Activated CD8-positive, alpha-beta memory T cell treated with anti-CD3 and anti-CD28 coated beads, Interleukin-2, amount 50 U/mL, for 1 hour (primary cell): ENCODE measurements around the gene EXOC2.
"Not testable (repeated sequence)": the region's sequence is repeated elsewhere in the genome, so short reads cannot be mapped to it uniquely, and the experiment has no call there.

Source experiments
- DNase-seq: peaks from one replicate; pipeline ENCODE4 v3.0.0-alpha.2; 2020; ENCODE audit errors: extremely low read depth

Gene EXOC2

DNA sequence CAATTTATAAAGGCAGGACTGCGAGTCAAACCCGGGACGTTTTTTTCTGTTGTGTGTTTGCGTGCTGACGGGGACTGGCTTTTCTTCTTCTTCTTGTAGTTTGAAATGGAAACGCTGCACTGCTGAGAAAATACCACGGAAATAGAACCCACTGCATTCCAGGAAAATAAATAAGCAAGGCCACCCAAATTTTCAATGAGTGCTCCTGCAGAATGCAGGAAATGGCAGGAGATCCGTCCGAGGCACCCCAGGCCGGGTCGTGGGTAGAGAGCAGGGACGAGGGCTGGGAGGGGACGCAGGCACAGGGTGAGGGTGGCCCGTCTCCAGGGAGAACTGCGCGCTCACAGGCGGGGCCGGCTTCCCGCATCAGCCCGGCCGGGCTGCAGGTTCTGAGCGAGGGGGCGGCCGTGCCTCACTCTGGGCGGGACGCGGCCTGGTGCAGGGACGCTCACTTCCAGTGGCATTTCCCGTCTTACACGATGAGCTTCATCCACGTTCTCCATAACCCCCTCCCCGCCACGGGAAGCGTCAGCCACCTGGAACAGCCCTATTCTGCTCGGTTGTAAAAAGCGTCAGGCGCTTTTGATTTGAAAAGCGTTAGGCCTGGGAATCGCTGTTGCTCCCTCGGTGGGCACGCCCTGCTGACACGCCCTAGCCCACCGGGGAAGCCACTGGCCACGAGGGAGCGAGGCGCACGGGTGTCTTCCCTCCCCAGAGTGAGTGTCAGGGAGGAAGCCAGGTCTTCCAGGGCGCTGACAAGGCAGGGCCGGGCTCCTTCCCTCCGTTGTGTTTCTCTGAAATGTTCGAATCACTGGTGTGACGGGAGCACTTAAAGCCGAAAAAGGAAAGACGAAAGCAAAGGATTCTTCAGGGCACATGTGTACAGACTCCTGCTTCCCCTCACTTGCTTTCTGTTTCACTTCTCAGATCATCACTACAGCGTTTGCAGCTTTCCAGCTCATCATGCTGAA is 17.9 kb upstream of the EXOC2 start:
- no peak for DNase-seq

DNA sequence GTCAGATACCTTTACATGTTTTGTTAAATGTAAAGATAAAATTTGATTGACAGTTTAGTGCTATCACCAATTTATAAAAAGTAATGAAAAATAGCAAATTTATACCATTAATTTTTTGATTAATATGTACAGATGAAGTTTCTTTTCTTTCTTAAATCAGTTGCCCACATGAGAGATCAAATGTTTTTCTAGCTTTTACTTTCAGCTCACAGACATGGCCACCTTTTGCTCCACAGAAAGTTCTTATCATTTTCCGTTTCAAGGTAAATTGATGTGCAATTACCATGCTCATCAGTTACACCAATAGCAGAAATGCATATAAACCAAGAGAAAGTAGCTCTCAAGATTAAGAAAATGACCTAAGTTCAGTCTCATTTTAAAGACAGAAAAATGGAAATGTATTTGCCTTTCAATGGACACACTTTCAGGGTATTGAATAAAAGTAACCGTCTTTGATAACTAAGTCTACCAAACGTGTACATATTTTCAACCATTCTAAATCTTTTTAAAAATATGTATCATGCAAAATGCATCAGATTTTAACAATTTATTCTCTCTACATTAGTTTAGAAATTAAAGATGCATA is 16.6 kb upstream of the EXOC2 start:
- no peak for DNase-seq

DNA sequence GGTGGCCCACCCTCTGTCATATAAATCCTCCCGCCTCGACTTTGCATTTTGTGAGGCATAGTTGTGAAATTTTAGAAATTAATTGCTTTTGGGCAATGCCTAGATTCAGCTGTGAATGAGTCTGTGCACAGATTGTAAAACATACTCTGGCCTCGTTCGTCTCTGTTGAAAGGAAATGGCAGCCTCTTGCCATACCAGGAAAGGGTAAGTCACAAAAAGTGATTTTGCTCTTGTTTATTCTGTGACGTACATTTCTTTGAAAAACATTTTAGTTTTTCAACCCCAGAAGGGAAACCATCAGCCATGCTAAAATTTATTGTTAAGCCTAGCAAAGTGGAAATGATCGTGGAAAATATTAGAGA is 15.3 kb upstream of the EXOC2 start:
- DNase-seq, result no peak

DNA sequence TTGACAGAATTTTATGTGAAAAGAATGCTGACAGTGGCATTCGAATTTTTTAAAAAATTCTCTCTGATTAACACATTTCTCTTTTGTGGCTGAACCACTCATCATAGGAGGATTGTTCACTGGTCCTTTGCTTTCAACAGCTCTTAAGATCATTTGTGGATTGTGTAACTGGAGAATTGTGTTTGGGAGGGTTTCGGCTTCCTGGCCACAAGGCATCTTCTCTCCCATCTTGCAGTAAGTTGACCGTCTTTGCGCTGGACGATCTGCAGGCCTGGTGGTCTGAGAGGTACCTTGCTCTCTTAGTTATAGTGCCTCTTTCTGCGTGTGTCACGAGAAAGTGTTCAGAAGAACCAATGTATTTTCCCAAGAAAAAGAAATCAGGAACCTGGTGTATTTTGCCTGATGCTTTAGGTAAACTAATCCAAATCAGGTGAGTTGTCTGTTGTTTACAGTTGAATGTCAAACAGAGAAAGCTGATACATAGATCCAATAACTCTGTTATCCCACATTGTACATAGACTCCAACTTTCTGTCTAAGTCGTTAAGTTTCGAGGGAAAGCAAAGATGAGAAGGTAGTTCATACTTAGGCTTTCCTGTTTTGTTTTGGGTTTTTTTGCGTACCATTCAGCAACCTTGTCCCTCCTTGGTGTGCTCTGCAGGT is 14.8 kb upstream of the EXOC2 start:
- DNase-seq, result no peak

DNA sequence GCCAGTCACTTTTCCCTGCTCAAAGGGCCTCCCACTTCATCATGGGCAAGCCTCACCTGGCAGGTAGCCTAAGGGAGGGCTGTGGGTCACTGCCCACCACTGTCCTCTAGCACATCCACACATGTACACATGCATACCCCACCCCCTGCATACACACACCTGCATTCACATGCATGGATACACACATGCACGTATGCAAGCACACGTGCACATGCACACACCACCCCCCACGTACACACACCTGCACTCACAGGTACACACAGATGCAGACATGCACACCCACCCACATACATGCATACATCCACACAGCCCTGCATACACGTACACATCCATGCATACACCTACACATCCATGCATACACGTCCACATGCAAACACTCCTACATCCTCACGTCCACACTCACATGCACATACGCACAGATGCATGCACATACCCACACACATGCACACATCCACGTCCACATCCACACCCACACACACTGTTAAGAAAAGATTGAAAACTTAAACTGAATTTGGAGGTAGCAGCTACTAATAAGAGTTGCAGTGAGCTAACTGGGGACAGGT is 14.0 kb upstream of the EXOC2 start:
- DNase-seq, result no peak

DNA sequence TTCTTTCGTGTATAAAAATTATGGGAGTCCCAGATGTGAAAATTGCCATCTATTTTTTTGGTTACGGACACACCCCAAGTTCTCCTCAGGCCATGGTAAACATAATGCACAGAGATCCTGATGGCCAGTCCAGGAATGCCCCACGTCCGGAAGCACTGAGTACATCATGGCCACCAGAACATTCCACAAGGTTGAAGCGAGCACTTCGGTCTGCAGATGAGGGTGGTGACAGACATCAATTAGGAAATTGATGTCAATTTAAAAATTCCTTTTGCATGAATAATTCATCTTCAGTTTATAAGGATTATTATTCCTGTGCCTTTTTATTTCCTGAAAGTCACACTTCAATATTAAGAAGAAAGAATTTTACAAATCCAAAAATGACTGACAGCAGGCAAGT is 13.2 kb upstream of the EXOC2 start:
- DNase-seq, result no peak

DNA sequence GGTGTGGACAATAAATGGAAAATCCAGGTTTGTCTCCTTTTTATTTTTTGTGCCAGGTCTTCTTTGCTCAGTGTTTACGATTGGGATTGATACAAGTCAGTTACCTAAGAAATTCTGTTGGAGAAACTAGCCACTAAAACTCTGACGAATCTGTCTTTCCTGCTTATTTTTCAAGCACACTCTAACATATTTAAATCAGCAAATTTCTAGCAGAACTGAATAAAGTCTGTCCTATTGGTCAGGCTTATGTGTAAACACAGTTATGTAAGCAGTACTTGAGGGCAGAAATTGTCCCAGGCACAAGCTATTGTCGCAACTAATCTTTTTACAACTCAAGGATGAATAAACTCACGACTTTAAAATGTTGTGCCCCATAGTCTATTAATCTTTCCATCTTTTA is 12.1 kb upstream of the EXOC2 start:
- DNase-seq, result no peak

DNA sequence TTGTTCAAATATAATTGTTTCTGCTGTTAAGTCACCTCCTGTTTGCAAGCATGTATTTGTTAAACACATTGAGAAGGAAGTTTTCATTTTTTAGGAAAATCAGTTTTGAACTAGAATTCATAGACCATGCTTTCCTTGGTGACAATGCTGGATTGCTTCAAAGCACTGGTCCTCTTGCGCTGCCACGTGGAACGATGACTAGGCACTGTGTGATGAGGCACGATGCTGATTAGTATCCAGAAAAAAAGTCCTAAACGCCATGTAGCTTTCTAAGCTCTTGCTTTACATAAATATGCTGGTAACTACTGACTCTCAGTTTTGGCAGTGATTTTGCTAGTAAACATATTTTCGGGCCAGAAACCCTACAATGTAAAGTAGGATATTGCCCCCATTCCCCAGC is 11.1 kb upstream of the EXOC2 start:
- DNase-seq, result no peak

DNA sequence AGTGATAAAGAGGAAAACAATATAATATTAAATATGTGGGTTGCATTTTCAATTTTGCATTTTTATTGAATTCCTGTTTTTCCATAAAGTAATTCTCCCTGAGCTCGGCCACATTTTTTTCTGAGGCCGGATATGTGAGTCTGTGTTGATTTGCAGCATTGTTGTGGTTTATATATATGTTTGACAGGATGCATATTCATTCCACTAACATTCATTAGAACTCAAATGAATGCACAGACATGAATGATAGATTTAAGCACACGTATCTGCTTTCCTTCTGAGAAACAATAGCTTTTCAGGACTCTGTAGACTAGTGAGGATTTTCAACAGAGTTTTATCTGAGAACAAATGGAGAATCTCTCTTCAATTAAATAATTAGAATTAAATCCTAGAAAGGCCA is 10.6 kb upstream of the EXOC2 start:
- DNase-seq, result no peak

DNA sequence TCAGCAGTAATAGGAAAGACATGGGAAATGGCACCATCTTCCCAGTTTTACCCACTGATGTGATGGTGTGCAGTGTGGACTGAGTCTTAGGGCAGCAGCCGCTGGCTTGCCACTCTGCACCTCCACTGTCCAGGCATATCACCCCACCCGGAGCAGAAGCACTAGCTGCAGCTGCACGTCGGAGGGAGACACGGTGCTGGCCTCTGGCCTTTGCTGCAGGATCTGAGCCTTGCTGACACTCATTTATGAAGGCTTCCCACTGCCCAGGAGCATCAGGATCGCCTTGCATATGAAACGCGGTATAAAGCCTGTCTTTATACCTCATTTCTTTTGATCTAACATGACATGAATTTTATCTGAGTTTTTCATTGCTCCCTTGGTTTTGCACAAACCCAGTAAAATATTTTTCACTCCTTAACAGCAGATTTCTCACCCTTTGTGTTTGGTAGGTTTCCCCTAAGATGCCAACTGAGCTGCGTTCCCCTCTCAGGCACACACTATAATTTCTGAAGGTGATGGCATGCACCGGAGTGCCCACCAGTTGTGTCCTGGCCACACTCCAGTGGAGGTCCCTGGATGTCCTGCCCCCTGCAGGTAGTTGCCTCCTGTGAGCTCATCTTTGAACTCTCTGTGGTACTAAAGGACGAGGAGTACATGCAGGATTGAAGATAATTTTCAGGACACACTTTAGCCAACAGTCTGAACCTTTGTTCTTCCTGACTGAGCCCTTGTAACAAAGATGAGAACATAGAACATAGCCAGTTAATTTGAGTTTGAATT is 9.0 kb upstream of the EXOC2 start:
- DNase-seq, result no peak

DNA sequence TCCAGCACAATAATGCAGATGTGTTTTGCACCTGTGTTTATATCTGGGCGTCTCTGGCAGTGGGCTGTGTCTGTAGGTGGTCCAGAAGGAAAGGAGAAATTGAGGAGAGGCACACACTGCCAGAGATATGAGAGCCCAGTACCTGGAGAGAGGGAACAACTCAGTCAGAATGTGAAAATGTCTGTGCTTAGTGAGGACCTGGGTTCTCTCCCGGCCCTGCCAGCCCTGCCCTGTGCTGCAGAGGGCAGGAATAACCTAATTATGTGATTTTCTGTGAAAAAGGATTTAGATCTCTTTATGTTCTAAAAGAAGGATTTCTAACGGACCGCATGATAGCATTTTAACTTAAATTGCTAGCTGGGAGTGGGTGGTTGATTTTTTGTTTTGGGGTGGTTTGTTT is 8.3 kb upstream of the EXOC2 start:
- DNase-seq, result no peak

DNA sequence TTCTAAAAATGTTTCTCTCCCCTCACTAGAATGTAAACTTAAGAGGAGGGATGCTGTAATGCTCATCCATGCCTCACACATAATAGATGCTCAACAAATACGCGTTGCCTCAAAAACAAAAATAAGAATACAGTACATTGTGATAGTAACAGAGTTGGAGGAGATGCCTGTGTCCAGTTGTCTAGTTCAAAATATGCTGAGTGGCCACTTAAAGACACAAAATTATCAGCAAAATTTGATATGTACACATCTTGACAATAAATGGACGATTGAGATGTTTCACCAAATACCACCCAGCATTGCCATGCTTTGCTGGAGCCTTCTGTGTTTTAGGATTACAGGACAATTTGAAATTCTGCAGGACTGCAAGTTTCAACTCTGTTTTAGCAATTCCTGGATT is 7.6 kb upstream of the EXOC2 start:
- no peak for DNase-seq

DNA sequence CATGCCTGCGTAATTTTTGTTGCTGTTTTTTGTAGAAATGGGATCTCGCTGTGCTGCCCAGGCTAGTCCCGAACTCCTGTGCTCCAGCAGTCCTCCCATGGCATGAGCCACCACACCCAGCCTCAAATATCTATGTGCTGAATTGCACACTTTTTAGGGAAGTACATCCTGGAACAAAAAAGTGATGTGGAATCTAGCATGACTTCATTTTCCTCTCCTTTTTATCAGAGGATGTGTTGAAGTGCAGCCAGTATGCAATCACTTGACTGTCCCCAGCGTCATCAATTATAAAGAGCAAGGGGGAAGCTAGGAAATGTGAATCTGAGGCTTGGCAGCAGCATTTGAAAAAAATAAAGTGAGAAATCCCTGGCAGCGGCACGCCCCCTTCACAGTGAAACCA is 6.4 kb upstream of the EXOC2 start:
- DNase-seq, result no peak

DNA sequence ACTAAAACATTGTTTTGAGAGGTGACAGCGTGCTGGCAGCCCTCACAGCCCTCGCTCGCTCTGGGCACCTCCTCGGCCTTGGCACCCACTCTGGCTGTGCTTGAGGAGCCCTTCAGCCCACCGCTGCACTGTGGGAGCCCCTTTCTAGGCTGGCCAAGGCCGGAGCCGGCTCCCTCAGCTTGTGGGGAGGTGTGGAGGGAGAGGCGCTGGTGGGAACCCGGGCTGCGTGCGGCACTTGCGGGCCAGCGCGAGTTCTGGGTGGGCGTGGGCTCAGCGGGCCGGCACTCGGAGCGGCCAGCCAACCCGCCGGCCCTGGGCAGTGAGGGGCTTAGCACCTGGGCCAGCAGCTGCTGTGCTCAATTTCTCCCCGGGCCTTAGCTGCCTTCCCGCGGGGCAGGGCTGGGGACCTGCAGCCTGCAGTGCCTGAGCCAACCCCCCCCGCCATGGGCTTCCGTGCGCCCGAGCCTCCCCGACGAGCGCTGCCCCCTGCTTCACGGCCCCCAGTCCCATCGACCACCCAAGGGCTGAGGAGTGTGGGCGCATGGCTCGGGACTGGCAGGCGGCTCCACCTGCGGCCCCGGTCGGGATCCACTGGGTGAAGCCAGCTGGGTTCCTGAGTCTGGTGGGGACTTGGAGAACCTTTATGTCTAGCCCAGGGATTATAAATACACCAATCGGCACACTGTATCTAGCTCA is 1.6 kb upstream of the EXOC2 start:
- not testable (repeated sequence) for DNase-seq

DNA sequence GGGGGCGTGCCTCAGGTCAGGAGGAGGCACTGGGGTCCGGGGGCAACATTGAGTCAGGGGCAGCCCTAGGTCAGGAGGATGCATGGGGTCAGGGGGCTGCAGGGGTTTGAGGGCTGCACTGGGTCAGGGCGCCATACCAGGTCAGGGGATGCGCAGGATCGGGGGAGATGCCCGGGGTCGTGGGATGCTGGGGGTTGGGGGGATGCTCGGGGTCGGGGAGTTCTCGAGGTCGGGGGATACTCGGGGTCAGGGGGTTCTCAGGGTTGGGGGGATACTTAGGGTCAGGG is 727 bp upstream of the EXOC2 start:
- DNase-seq, result no peak

DNA sequence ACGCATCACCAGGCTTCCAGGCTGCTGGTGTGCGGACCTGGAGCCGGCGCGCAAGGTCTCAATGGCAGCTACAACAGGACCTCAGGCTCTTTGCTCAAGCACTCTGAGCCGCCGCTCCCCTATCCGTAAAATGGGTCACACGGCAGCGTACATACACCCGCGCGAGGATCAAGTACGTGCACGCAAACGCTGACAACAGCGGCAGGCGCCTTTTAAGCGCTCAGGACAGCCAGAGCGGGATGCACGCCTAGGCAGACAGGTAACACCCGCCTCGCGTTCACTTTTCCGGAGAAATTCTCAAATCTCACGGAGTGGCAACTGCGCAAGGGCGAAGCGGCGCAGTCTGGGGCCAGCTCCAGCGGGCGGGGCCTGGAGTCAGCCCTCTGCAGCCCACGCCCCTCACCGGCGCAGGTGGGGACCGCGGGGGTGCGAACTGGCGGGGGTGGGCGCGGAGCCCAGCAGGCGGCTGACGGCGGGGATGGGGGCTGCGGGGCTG is 535 bp downstream of the EXOC2 start:
- DNase-seq, result peak; percentile 46

DNA sequence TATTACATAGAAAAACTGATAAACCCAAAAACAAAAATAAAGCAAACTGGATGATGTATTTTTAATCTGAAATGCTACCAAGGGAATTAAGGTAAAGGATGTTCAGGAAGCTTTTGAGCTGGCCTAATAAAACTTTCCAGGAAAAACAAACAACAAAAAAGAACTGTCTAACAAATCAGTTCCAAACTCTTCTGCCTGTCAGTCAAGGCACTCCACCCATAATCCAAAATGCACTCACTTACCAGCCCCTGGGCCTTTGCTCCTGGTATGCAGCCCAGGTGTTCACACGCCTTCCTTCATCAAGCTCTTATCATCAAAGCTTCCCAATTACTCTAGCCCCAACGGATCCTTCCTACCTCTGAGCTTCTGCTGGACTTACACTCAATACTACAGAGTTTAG is 3.7 kb downstream of the EXOC2 start:
- DNase-seq, result no peak

DNA sequence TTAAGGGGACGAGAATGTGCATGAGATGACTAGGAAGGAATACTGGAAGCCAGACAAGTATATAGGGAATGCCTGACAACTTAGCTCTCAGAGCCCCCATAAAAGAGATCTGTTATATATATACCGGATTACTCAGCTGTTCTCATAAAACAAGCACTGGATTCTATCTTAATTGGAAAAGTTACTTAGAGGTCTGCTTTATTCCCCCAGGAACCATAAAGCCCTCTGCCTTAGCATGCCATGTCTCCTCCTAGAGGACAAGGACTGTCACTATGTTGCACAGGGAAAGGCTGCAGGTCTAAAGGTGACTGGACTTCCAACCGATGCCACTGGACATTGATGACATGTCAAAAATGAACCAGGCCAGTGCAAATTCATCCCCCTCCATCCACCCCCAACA is 6.4 kb downstream of the EXOC2 start:
- no peak for DNase-seq

DNA sequence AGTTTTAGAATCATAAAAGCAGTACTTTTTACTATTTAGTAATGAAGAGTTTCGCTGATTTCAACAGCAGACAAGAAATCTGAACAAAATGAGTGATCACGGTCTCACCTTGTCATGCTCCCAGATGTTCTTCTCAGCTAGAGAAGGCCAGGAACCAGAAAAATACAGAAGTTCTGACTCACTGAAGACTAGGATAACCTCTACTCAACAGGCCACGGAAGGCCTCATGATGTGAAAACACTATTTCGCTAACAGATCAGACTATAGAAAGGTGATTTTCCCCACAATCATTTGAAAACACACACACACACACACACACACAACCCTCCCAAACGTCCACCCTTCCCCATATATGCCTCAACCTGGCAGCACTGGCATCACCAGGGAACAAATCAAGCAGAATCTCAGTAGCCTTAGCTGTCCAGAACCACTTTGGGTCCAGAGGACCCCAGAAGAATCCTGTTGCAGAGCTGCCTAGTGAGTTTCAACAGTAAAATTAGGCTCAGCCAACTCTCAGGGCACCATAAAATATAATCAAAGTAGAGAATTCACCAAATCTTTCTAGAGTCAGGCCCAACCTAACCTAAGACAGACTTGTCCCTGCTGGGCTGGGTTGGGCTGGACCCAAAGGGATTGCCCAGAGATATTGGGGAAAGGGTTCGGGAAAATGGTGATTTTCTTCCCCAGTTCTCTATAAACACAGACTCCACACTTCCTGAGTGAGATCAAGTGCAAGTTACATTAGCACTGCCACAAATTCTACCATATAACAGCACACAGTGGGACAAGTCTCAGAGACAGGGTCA is 7.9 kb downstream of the EXOC2 start:
- DNase-seq, result no peak

DNA sequence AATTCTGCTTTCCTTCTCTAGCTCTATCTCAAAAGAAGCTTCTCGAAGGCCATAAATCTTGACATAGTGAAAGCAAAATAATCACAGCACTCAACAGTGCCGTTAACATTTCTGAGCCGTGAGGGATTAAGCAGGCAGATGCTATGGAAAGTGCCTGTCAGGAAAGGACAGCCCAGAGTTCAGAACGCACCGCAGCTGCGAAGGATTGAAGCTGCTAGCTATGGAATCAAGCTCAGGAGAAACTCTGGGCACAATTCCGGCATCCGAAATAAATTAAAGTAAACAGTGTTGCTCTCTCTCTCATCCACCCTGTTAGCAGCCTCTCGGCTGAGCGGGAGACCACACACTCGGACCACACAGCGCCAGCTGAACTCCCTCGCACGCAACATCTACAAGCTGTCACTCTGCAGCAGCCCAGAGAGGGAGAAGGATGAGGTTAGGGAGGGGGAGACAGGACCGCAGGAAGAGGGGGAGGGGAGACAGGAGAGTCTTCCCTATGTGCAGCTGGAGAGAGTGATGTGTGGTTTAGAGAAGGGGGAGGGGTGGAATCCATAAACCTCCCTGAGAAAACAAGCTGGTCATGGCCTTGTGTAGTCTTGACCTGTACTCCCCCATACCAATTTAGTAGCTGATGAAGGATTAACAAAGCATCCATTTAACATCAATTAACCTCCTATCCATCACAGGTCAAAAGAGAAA is 9.0 kb downstream of the EXOC2 start:
- DNase-seq, result no peak
